Activated B cell treated with CpG ODN at 0.5 μM for 24 hours (primary cell): Measurements from ENCODE around the gene ELAC2. TPM values are rescaled to one million over a fixed set of nuclear protein-coding genes. Genes with fewer than 3 reads are reported as not detected.
A peak's percentile ranks its signal among the peaks of the same experiment; 100 is the strongest.

Experiments
- ATAC-seq: fragments of 200-7000 bp; cut with Tn5 transposase; one replicate; pipeline ENCODE4 v1.10.0; 2021; ENCODE audit warnings: low read depth, mild to moderate bottlenecking, moderate library complexity
- CTCF ChIA-PET: fragments of 350-600 bp; sonication (Branson Sonifier 250); formaldehyde crosslinking; loops from one replicate; lab custom pipeline; 2021; ENCODE audit warnings: antibody characterized with exemption; lab: Charles Lee
- POLR2A ChIA-PET: fragments of 350-600 bp; sonication (Branson Sonifier 250); formaldehyde crosslinking; loops from one replicate; lab custom pipeline; 2021; ENCODE audit warnings: antibody characterized with exemption; lab: Charles Lee
- DNase-seq: peaks from one replicate; pipeline ENCODE4 v3.0.0; 2022
- H3K27ac Mint-ChIP-seq: one replicate; pipeline ENCODE4 v1.8.0; 2020; ENCODE audit warnings: mixed read lengths
- H3K27me3 Mint-ChIP-seq: one replicate; pipeline ENCODE4 v1.8.0; 2021; ENCODE audit warnings: mixed read lengths
- H3K36me3 Mint-ChIP-seq: one replicate; pipeline ENCODE4 v1.8.0; 2021; ENCODE audit warnings: low read depth, mixed read lengths
- H3K4me1 Mint-ChIP-seq: one replicate; pipeline ENCODE4 v1.8.0; 2021; ENCODE audit warnings: mixed read lengths
- H3K4me3 Mint-ChIP-seq: one replicate; pipeline ENCODE4 v1.8.0; 2020; ENCODE audit warnings: mild to moderate bottlenecking, mixed read lengths
- H3K9me3 Mint-ChIP-seq: one replicate; pipeline ENCODE4 v1.8.0; 2020; ENCODE audit warnings: mixed read lengths
- intact Hi-C: fragments of 100-400 bp; cut with micrococcal nuclease; formaldehyde crosslinking; loops from one replicate; pipeline ENCODE4 v1.15.1; 2024
- total RNA-seq: library from RNA; stranded (reverse); gene quantifications from 2 replicates; pipeline ENCODE4 v1.2.3, GENCODE V29; 2022
- TF ChIP-seq, protein P1 (sequence below): fragments of 200-600 bp; IDR thresholded peaks from one replicate; pipeline ENCODE4 v1.8.0; 2022; ENCODE audit warnings: antibody characterized with exemption, mild to moderate bottlenecking

The ELAC2 gene
- total RNA-seq, 1 donor from 2014 or later: 90.6 TPM

DNA sequence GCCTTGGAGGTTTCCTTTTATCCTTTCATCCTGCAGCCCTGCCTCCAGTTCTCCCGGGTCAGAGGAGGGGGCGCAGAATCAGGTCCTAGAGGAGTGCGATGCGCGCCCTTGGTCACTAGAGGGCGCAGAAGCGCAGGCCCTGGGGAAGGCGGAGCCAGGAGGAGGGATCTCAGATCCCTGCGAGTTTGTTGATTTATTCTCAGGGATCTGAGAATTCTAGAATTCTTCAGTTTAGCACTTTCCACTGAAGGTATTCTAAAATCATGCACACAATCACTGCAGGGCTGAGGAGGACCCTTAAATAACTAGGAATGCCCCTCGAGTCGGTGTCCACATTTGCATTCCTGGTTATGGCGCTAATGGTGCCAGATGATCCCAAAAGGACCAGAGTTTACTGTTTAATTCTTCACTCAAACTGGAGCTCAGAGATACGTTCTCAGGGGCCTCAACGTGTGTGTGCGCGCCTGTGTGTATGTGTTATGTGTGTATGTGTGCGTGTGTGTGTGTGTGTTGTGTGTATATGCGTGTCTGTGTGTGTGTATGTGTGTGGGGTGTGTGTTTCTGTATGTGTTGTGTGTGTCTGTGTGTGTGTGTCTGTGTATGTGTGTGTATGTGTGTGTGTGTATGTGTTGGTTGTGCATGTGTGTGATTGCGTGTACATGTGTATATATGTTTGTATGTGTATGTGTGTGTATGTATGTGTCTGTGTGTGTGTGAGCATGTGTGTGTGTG, 6.9 kb upstream of the ELAC2 start:
- H3K4me1 Mint-ChIP-seq: peaks cover 7% of the 10 kb centered on the region
- intact Hi-C loops: loop anchor here (2.0 kb wide), 1 partner anchor 1276 kb away; the partner anchor contains the start of gene HS3ST3B1
- no peaks in the 10 kb centered on the region for H3K36me3 Mint-ChIP-seq
- ATAC-seq (peak; percentile 100), DNase-seq (peak; percentile 59)
- no peak overlapping the region for H3K27ac Mint-ChIP-seq
- peaks cover 11% of the 10 kb centered on the region for H3K27me3 Mint-ChIP-seq
- CTCF ChIA-PET: interaction anchor here (1.4 kb wide), 1 partner anchor 9 kb away, joined by 4 read pairs; no protein-coding TSS in a partner anchor
- H3K4me3 Mint-ChIP-seq: peak overlapping the region; percentile 11
- H3K9me3 Mint-ChIP-seq: no peaks in the 10 kb centered on the region
- POLR2A ChIA-PET: no interaction called here
- TF ChIP-seq, protein P1, sequence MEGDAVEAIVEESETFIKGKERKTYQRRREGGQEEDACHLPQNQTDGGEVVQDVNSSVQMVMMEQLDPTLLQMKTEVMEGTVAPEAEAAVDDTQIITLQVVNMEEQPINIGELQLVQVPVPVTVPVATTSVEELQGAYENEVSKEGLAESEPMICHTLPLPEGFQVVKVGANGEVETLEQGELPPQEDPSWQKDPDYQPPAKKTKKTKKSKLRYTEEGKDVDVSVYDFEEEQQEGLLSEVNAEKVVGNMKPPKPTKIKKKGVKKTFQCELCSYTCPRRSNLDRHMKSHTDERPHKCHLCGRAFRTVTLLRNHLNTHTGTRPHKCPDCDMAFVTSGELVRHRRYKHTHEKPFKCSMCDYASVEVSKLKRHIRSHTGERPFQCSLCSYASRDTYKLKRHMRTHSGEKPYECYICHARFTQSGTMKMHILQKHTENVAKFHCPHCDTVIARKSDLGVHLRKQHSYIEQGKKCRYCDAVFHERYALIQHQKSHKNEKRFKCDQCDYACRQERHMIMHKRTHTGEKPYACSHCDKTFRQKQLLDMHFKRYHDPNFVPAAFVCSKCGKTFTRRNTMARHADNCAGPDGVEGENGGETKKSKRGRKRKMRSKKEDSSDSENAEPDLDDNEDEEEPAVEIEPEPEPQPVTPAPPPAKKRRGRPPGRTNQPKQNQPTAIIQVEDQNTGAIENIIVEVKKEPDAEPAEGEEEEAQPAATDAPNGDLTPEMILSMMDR: peak; percentile 85

- intact Hi-C loops: loop anchor here (2.0 kb wide), 1 partner anchor 1277 kb away; the partner anchor contains the start of gene HS3ST3B1
- H3K36me3 Mint-ChIP-seq: no peaks in the 10 kb centered on the region
- peaks cover 7% of the 10 kb centered on the region for H3K4me1 Mint-ChIP-seq
- H3K27ac Mint-ChIP-seq: no peak overlapping the region
- CTCF ChIA-PET: interaction anchor here (1.4 kb wide), 1 partner anchor 8 kb away, joined by 4 read pairs; no protein-coding TSS in a partner anchor
- peaks cover 11% of the 10 kb centered on the region for H3K27me3 Mint-ChIP-seq
- no peak overlapping the region for H3K4me3 Mint-ChIP-seq
- ATAC-seq (no peak), DNase-seq (no peak)
- TF ChIP-seq, protein P1: no peak
- H3K9me3 Mint-ChIP-seq: no peaks in the 10 kb centered on the region
- POLR2A ChIA-PET: interaction anchor here (0.7 kb wide), 1 partner anchor 78 kb away, joined by 4 read pairs; no protein-coding TSS in a partner anchor
Measured at GRCh38 chr17:13024016-13024415, 6.2 kb upstream of the ELAC2 start.

GRCh38 chr17:13016881-13017654, 759 bp downstream of the ELAC2 start:
- Mint-ChIP-seq H3K27ac (peak overlapping the region; percentile 79), H3K4me1 (peaks cover 17% of the 10 kb centered on the region), H3K9me3 (no peaks in the 10 kb centered on the region), H3K4me3 (peak overlapping the region; percentile 98), H3K36me3 (peaks cover 56% of the 10 kb centered on the region), H3K27me3 (peaks cover 2% of the 10 kb centered on the region)
- ATAC-seq (no peak), DNase-seq (no peak)
- TF ChIP-seq, protein P1: no peak
- CTCF ChIA-PET: interaction anchor here (1.9 to 9.1 kb wide), 2 partner anchors 14 to 25 kb away, joined by 6 to 107 read pairs; no protein-coding TSS in a partner anchor
- intact Hi-C loops: loop anchor here (5.0 to 10.0 kb wide), 2 partner anchors 835 to 918 kb away; no protein-coding TSS in a partner anchor
- POLR2A ChIA-PET: interaction anchor here (0.5 to 1.9 kb wide), 13 partner anchors 14 to 1285 kb away, joined by 3 to 25 read pairs (median 4); partner anchors contain the start of genes ARHGAP44, MAP2K4 and ZNF18

DNA sequence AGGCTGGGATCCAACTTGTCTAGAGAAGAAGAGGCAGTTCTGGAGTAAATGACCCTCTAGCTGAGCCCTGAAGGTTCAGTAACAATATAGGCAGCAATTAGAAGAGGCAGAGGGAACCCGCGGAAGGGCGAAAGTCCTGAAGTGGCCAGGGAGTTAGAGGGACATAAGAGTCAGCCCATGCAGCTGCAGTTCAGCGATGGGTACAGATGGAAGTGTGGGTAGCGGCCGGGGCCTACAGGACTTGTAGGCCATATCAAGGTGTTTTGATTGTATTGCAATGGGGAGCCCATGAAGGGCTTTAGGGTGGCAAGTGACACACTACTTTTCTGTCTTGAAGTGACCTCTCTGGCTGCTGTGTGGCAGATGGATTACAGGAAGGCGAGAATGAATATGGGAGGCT, 3.0 kb downstream of the ELAC2 start:
- peaks cover 78% of the 10 kb centered on the region for H3K36me3 Mint-ChIP-seq
- H3K4me3 Mint-ChIP-seq: no peak overlapping the region
- H3K9me3 Mint-ChIP-seq: no peaks in the 10 kb centered on the region
- DNase-seq: no peak
- TF ChIP-seq, protein P1: no peak
- intact Hi-C loops: loop anchor here (5.0 to 10.0 kb wide), 2 partner anchors 832 to 920 kb away; no protein-coding TSS in a partner anchor
- peaks cover 17% of the 10 kb centered on the region for H3K4me1 Mint-ChIP-seq
- ATAC-seq: no peak
- CTCF ChIA-PET: interaction anchor here (1.4 to 9.1 kb wide), 2 partner anchors 12 to 16 kb away, joined by 4 to 107 read pairs; no protein-coding TSS in a partner anchor
- no peaks in the 10 kb centered on the region for H3K27me3 Mint-ChIP-seq
- POLR2A ChIA-PET: no interaction called here
- H3K27ac Mint-ChIP-seq: no peak overlapping the region
